ENCODE measurements around the gene TMEM108.

- TF ChIP-seq, protein P1, sequence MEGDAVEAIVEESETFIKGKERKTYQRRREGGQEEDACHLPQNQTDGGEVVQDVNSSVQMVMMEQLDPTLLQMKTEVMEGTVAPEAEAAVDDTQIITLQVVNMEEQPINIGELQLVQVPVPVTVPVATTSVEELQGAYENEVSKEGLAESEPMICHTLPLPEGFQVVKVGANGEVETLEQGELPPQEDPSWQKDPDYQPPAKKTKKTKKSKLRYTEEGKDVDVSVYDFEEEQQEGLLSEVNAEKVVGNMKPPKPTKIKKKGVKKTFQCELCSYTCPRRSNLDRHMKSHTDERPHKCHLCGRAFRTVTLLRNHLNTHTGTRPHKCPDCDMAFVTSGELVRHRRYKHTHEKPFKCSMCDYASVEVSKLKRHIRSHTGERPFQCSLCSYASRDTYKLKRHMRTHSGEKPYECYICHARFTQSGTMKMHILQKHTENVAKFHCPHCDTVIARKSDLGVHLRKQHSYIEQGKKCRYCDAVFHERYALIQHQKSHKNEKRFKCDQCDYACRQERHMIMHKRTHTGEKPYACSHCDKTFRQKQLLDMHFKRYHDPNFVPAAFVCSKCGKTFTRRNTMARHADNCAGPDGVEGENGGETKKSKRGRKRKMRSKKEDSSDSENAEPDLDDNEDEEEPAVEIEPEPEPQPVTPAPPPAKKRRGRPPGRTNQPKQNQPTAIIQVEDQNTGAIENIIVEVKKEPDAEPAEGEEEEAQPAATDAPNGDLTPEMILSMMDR (tag by site-specific recombination; IDR thresholded peaks at IDR 0.05): no peak
- TF ChIP-seq, protein P2, sequence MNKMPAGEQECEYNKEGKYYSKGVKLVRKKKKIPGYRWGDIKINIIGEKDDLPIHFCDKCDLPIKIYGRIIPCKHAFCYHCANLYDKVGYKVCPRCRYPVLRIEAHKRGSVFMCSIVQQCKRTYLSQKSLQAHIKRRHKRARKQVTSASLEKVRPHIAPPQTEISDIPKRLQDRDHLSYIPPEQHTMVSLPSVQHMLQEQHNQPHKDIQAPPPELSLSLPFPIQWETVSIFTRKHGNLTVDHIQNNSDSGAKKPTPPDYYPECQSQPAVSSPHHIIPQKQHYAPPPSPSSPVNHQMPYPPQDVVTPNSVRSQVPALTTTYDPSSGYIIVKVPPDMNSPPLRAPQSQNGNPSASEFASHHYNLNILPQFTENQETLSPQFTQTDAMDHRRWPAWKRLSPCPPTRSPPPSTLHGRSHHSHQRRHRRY (tag by site-specific recombination; IDR thresholded peaks at IDR 0.05): no peak
- TF ChIP-seq ZNF830 (tag by site-specific recombination; IDR thresholded peaks at IDR 0.05; ENCODE audit: low read depth) (no peak), SALL2 (tag by site-specific recombination; IDR thresholded peaks at IDR 0.05; ENCODE audit: borderline replicate concordance) (no peak), EGR2 (tag by site-specific recombination; IDR thresholded peaks at IDR 0.05; ENCODE audit: low read depth) (no peak), ZNF624 (tag by site-specific recombination; IDR thresholded peaks at IDR 0.05) (no peak), ZNF777 (tag by site-specific recombination; IDR thresholded peaks at IDR 0.05; ENCODE audit: borderline replicate concordance) (no peak), ZNF274 (IDR thresholded peaks at IDR 0.05; ENCODE audit: low read length) (no peak), ZNF274 (tag by site-specific recombination; IDR thresholded peaks at IDR 0.05; ENCODE audit: borderline replicate concordance) (no peak), ZNF488 (tag by site-specific recombination; IDR thresholded peaks at IDR 0.05) (no peak)
Measured at GRCh38 chr3:133169331-133170068, 131.3 kb downstream of the TMEM108 start.

Data from HEK293 (cell line).